ENCODE measurements around the gene SPECC1.
A peak's percentile ranks its signal among the peaks of the same experiment; 100 is the strongest.
"Not testable (repeated sequence)": the region's sequence is repeated elsewhere in the genome, so short reads cannot be mapped to it uniquely, and the experiment has no call there.

SPECC1 gene
- long read RNA-seq, partial matches to known transcripts: 2 of 16 reads
- long read RNA-seq, other reads (novel, unspliced or antisense): 12 of 16 reads

- DNase-seq (ENCODE audit: low read depth in 1 of 2, low spot score in 1 of 2): peak; percentile 31 to 57
- Histone ChIP-seq H3K4me3 (replicated peaks; ENCODE audit: insufficient read depth, low read length) (peak within 1 kb of the TSS; percentile 75), H3K27ac (replicated peaks) (no peak within 1 kb of the TSS), H3K27me3 (ENCODE audit: insufficient read depth, poor library complexity, severe bottlenecking) (no peaks in the 10 kb centered on the region)
- TF ChIP-seq GABPA (IDR thresholded peaks at IDR 0.05; ENCODE audit: low read depth) (no peak), CTCF (IDR thresholded peaks at IDR 0.05; ENCODE audit: insufficient read depth, low read length) (peak; percentile 56)
These were observed at the start of gene SPECC1 for GRCh38 chr17:20009302-20010098. Gene SPECC1, plus strand, starts transcription at chr17:20009359. Its CDS starts 87,293 bp downstream, at chr17:20096652.

- H3K27ac ChIP-seq (replicated peaks); H3K27me3 ChIP-seq (ENCODE audit: insufficient read depth, poor library complexity, severe bottlenecking); DNase-seq (ENCODE audit: low read depth in 1 of 2, low spot score in 1 of 2); H3K4me3 ChIP-seq (replicated peaks; ENCODE audit: insufficient read depth, low read length): not testable (repeated sequence)
These were observed 46.2 kb upstream of the SPECC1 start for GRCh38 chr17:19962954-19963353.

GRCh38 chr17:19973156-19973555 is 36.0 kb upstream of the SPECC1 start:
- Histone ChIP-seq H3K4me3 (replicated peaks; ENCODE audit: insufficient read depth, low read length) (no peak overlapping the region), H3K27me3 (ENCODE audit: insufficient read depth, poor library complexity, severe bottlenecking) (no peaks in the 10 kb centered on the region), H3K27ac (replicated peaks) (no peak overlapping the region)
- TF ChIP-seq SPI1 (IDR thresholded peaks at IDR 0.05; ENCODE audit: borderline replicate concordance, low read depth) (no peak), REST (IDR thresholded peaks at IDR 0.05; ENCODE audit: insufficient replicate concordance, low read depth) (no peak), CTCF (IDR thresholded peaks at IDR 0.05; ENCODE audit: insufficient read depth, low read length) (no peak), GABPA (IDR thresholded peaks at IDR 0.05; ENCODE audit: low read depth) (no peak), POLR2AphosphoS5 (IDR thresholded peaks at IDR 0.05; ENCODE audit: low read depth) (no peak)
- DNase-seq (ENCODE audit: low read depth in 1 of 2, low spot score in 1 of 2): no peak

GRCh38 chr17:19975601-19976000 is 33.6 kb upstream of the SPECC1 start:
- Histone ChIP-seq H3K4me3 (replicated peaks; ENCODE audit: insufficient read depth, low read length) (no peak overlapping the region), H3K27me3 (ENCODE audit: insufficient read depth, poor library complexity, severe bottlenecking) (no peaks in the 10 kb centered on the region), H3K27ac (replicated peaks) (no peak overlapping the region)
- TF ChIP-seq GABPA (IDR thresholded peaks at IDR 0.05; ENCODE audit: low read depth) (no peak), CTCF (IDR thresholded peaks at IDR 0.05; ENCODE audit: insufficient read depth, low read length) (no peak), REST (IDR thresholded peaks at IDR 0.05; ENCODE audit: insufficient replicate concordance, low read depth) (no peak), POLR2AphosphoS5 (IDR thresholded peaks at IDR 0.05; ENCODE audit: low read depth) (no peak), SPI1 (IDR thresholded peaks at IDR 0.05; ENCODE audit: borderline replicate concordance, low read depth) (no peak)
- no peak for DNase-seq (ENCODE audit: low read depth in 1 of 2, low spot score in 1 of 2)

Data from HL-60 (cell line).